Smooth muscle cell (in vitro differentiated cells): ENCODE measurements around the gene XPNPEP1. TPM values are rescaled to one million over a fixed set of nuclear protein-coding genes. Genes with fewer than 3 reads are reported as not detected.

Experiments used
- DNase-seq: peaks from one replicate; lab custom pipeline; 2025; ENCODE audit not compliant: unreplicated experiment; lab: John Stamatoyannopoulos, UW
- H2AFZ ChIP-seq: fragments of 200-600 bp; sonication (generic); 2 replicates; pipeline ENCODE4 v1.6.0; 2016; ENCODE audit warnings: antibody characterized with exemption, low read depth, mild to moderate bottlenecking
- H3F3A ChIP-seq: fragments of 200-600 bp; sonication (generic); 2 replicates; pipeline ENCODE4 v1.6.0; 2017; ENCODE audit warnings: antibody characterized with exemption, low read depth
- H3K27ac ChIP-seq: fragments of 200-600 bp; sonication (generic); 2 replicates; pipeline ENCODE4 v1.5.1; 2016; ENCODE audit warnings: low read depth, mild to moderate bottlenecking
- H3K27me3 ChIP-seq: fragments of 200-600 bp; sonication (generic); 2 replicates; pipeline ENCODE4 v1.6.1; 2016; ENCODE audit warnings: low read depth, mild to moderate bottlenecking
- H3K36me3 ChIP-seq: fragments of 200-600 bp; sonication (generic); 2 replicates; pipeline ENCODE4 v1.5.1; 2016; ENCODE audit warnings: low read depth
- H3K4me1 ChIP-seq: fragments of 200-600 bp; sonication (generic); 2 replicates; pipeline ENCODE4 v1.5.1; 2016; ENCODE audit warnings: low read depth
- H3K4me2 ChIP-seq: fragments of 200-600 bp; sonication (generic); 2 replicates; pipeline ENCODE4 v1.6.0; 2016; ENCODE audit warnings: mild to moderate bottlenecking
- H3K4me3 ChIP-seq: fragments of 200-600 bp; sonication (generic); 2 replicates; pipeline ENCODE4 v1.5.1; 2016; ENCODE audit warnings: mild to moderate bottlenecking
- H3K79me2 ChIP-seq: fragments of 200-600 bp; sonication (generic); 2 replicates; pipeline ENCODE4 v1.6.0; 2016; ENCODE audit warnings: low read depth, mild to moderate bottlenecking
- H3K9ac ChIP-seq: fragments of 200-600 bp; sonication (generic); 2 replicates; pipeline ENCODE4 v1.6.0; 2016; ENCODE audit warnings: low read depth
- H3K9me3 ChIP-seq: fragments of 200-600 bp; sonication (generic); replicated peaks from 2 replicates; pipeline ENCODE4 v1.5.1; 2016; ENCODE audit warnings: low read depth
- H4K20me1 ChIP-seq: fragments of 200-600 bp; sonication (generic); 2 replicates; pipeline ENCODE4 v1.6.0; 2016; ENCODE audit warnings: low read depth
- WGBS: methylation state at CpG from one replicate; pipeline ENCODE4 v1.1.7; 2016; ENCODE audit warnings: low lambda C conversion rate; 5-methylcytosine and 5-hydroxymethylcytosine counted together
- polyA plus RNA-seq: library from polyadenylated mRNA; unstranded; fragments of >200 nt; fragmentation: Nextera tagmentation; extraction: Ambion mirVana; gene quantifications from 2 replicates; pipeline ENCODE4 v1.2.1, GENCODE V29; 2016
- total RNA-seq: library from RNA; depleted of rRNA; stranded (reverse); fragments of >200 nt; gene quantifications from 2 replicates; pipeline ENCODE4 v1.2.3, GENCODE V29; 2014
- TF ChIP-seq, protein P1 (sequence below): fragments of 200-600 bp; sonication (generic); IDR thresholded peaks from 2 replicates; pipeline ENCODE4 v1.5.1; 2017; ENCODE audit warnings: borderline replicate concordance, mild to moderate bottlenecking, antibody characterized with exemption; ENCODE audit not compliant: insufficient read depth, poor library complexity, severe bottlenecking

XPNPEP1 gene
- total and polyA plus RNA-seq, 2 experiments from 2014 or later, result 63.0 to 147 TPM

DNA sequence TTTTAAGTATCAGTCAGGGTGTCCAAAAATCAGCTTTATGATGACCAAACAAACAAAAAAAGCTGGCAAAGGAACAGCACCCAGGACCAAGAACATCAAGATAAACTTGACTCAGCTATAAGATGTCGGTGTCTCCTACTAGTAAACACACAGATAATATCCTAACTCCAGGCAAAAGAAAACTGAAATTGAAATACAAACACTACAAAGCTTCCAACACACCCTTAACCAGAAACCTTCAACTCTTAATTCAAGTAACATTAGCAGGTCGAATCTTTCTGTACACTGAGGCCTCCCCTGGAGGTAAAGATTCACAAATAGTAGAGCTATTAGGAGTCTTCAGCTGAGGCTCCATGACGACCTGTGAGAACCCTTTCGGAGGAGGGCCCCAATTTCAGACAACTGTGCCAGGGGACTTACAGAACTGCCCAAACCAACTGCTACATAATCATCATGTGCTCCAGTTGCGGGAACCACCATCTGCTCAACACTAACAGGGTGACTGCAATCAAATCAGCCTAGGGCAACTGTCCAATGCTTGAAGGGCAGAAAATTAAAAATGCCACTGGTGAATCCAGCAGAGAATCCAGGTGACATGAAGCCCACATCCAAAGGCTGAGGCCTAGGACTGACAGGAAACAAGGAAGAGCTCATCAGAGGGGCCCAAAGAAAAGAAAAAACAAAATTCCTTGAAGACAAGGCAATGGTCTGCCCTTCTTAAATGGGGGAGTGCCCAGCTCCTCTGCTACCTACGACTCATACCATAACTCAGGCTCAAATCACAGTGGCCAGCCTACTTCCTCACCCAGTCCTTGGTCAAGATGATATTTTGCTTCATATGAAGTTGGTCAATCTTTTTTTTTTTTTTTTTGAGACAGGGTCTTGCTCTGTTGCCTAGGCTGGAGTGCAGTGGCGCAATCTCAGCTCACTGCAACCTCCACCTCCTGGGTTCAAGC, 20.0 kb downstream of the XPNPEP1 start:
- H3F3A ChIP-seq, result peaks cover 8% of the 10 kb centered on the region
- peaks cover 30% of the 10 kb centered on the region for H4K20me1 ChIP-seq
- TF ChIP-seq, protein P1, sequence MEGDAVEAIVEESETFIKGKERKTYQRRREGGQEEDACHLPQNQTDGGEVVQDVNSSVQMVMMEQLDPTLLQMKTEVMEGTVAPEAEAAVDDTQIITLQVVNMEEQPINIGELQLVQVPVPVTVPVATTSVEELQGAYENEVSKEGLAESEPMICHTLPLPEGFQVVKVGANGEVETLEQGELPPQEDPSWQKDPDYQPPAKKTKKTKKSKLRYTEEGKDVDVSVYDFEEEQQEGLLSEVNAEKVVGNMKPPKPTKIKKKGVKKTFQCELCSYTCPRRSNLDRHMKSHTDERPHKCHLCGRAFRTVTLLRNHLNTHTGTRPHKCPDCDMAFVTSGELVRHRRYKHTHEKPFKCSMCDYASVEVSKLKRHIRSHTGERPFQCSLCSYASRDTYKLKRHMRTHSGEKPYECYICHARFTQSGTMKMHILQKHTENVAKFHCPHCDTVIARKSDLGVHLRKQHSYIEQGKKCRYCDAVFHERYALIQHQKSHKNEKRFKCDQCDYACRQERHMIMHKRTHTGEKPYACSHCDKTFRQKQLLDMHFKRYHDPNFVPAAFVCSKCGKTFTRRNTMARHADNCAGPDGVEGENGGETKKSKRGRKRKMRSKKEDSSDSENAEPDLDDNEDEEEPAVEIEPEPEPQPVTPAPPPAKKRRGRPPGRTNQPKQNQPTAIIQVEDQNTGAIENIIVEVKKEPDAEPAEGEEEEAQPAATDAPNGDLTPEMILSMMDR, result no peak
- peak overlapping the region; percentile 25 for H3K4me2 ChIP-seq
- H3K9ac ChIP-seq, result no peak overlapping the region
- no peaks in the 10 kb centered on the region for H3K27me3 ChIP-seq
- H3K4me3 ChIP-seq, result no peak overlapping the region
- H3K36me3 ChIP-seq, result peaks cover 15% of the 10 kb centered on the region
- peak overlapping the region; percentile 22 for H3K27ac ChIP-seq
- no peak for DNase-seq
- 87% methylated on average over 7 of the region's 7 CpGs for WGBS
- no peaks in the 10 kb centered on the region for H3K9me3 ChIP-seq
- no peak overlapping the region for H2AFZ ChIP-seq
- no peaks in the 10 kb centered on the region for H3K4me1 ChIP-seq
- H3K79me2 ChIP-seq, result peaks cover 45% of the 10 kb centered on the region

DNA sequence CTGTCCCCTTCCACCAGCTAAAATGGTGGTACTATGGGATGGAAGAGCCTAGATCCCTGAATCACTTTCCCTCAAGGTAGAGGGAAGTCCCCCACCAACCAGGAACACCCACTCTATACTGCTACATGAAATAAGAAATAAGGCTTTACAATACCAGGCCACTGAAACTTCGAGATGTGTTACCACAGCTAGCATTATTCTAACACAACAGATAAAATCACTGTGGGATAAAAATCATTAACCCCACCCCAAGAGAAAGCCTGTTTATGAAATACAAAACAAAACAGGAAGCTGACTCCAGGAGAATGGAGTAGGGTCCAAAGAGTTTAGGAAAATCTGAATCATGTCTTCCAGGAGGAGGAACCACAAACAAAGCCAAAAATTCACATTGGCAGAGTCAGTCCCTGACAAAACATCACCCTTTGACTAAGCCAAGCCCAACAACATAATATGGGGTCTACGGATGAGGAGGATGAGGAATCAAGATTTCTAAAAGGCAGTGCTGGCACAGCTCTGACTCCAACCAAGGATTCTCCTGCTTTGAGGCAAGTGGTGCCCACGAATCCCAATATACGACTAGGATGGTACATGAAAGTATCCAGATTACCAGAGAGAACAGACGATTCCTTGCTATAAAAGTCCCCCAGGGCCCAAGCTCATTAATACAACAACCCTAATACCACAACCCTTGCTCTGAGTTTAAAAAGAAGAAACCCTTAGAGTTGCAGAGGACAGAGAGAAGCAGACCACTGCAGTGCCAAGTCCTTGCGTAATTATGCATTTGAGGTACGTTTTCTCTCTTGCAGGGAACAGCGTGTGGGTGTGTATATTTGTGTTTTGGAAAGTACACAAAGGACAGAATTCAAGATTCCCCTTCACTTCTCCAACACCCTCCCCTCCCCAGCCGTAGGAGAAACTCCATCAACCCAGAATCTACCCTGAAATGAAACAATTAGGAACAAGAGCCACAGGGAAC, 23.7 kb downstream of the XPNPEP1 start:
- Histone ChIP-seq H2AFZ (no peak overlapping the region), H3K4me2 (no peak overlapping the region), H3K4me3 (no peak overlapping the region), H3K79me2 (peaks cover 51% of the 10 kb centered on the region), H3K27ac (peak overlapping the region; percentile 14), H3F3A (peaks cover 15% of the 10 kb centered on the region), H3K4me1 (peaks cover 14% of the 10 kb centered on the region), H3K9me3 (no peaks in the 10 kb centered on the region), H3K27me3 (no peaks in the 10 kb centered on the region), H3K9ac (no peak overlapping the region), H3K36me3 (no peaks in the 10 kb centered on the region), H4K20me1 (peaks cover 16% of the 10 kb centered on the region)
- DNase-seq, result no peak
- TF ChIP-seq, protein P1, result no peak
- 79% methylated on average over 9 of the region's 9 CpGs for WGBS

DNA sequence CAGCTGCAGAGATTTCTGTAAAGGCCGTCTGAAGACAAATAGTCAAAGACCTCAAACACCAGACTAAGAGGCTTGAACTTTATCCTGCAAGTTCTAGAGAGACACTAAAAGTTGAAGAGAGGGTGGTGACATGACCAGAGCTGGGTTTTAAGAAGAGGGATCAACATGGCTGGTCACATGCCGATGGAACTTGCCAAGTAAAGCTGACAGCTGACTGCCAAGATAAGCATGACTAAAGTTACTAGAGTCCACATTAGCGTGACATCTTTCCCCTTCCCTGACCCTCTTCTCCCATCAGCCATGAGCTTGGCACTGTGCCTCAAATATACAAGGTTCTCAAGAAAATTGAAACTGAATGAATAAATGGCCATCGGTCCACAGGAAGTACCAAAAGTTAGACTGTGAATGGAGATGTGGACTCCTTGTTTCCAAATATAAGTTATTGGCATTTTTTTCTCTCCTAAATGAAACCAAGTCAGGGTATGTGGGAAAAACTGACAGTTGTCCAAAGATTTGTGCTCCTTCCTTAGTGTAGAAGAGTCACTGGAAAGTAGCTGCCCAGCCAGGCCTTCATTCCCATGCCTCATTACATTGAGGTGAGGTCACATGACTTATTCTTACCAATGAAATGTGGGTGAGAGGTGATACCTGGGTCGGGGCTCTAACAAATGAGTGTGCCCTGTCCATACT, 24.5 kb downstream of the XPNPEP1 start:
- Histone ChIP-seq H3K27me3 (no peaks in the 10 kb centered on the region), H3K4me3 (no peak overlapping the region), H3K36me3 (no peaks in the 10 kb centered on the region), H3K27ac (no peak overlapping the region), H3K4me1 (peaks cover 21% of the 10 kb centered on the region), H3F3A (peaks cover 15% of the 10 kb centered on the region), H2AFZ (no peak overlapping the region), H3K79me2 (peaks cover 48% of the 10 kb centered on the region), H3K9me3 (no peaks in the 10 kb centered on the region), H3K4me2 (no peak overlapping the region), H3K9ac (no peak overlapping the region), H4K20me1 (peaks cover 16% of the 10 kb centered on the region)
- TF ChIP-seq, protein P1, result no peak
- WGBS, result 59% methylated on average over 5 of the region's 5 CpGs
- no peak for DNase-seq
